Smooth muscle cell of the brain vasculature (primary cell): ENCODE results near the gene BCL6B.
A peak's percentile ranks its signal among the peaks of the same experiment; 100 is the strongest.

Source experiments
- DNase-seq: peaks from one replicate; pipeline ENCODE4 v3.0.0-alpha.2; 2012; ENCODE audit warnings: low read depth, low spot score

BCL6B gene

DNA sequence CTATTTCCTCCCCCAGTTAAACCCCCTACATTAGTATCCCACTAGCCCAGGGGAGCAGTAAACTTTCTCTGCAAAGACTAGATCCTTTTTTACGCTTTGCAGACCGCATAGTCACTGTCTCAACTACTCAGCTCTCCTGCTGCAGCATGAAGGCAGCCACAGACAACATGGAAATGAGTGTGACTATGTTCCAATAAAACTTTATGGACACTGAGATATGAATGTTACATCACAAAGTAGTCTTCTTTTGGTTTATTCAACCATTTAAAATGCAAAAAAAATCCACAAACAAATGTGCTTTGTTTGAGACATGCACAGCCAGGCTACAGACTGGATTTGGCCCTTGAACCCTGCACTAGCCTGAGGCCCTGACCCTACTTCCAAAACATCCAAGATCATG is 12.3 kb upstream of the BCL6B start:
- no peak for DNase-seq

DNA sequence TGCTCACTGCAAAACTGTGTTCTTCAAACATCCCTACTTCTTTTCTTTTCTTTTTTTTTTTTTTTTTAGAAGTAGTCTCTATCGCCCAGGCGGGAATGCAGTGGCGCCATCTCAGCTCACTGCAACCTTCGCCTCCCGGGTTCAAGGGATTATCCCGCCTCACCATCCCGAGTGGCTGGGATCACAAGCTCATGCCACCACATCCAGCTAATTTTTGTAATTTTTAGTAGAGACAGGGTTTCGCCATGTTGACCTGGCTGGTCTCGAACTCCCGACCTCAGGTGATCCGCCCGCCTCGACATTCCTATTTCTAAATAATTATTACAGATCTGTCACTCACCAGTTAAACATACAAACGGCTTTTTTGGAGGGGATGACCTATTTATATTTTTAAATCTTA is 11.4 kb upstream of the BCL6B start:
- no peak for DNase-seq

DNA sequence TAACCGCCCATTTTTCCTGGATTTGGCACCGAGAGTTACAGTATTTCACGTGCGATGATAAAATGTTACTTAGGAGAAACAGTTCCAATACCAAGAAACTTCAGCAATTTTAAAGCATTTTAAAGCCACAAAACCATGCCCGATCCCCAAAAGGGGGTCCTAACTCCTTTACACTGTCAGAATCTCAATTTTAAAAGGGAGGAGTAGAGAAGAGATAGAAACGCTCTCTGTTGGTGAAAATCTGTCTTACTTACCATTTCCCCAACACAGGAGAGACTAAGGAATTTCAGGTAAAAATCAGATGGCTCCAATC is 11.0 kb upstream of the BCL6B start:
- no peak for DNase-seq

DNA sequence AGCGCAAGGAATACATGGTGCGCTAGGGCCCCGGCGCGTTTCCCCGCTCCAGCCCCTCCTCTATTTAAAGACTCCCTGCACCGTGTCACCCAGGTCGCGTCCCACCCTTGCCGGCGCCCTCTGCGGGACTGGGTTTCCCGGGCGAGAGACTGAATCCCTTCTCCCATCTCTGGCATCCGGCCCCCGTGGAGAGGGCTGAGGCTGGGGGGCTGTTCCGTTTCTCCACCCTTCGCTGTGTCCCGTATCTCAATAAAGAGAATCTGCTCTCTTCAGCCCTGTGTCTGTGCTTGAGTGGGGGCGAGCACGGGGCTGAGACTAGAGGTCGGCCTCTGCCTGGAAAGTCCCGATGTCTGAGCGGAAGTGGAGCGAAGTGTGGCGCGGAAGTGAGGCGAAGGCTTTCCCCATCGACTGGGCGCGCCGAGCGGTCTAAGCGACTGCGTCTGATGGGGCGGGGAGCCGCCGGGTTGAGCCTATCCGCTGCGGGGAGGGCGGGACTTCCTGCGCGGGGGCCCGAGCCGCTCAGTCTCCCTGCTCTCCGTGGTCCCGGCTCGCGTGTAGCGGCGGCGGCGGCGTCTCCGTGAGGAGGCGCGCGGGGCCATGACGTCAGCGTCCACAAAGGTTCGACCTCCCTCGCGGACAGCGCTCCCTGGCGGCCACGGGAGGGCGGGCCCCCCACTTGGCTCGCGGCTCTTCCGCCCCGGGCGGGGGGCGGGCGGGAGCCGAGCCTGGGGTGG is 8.4 kb upstream of the BCL6B start:
- DNase-seq, result peak; percentile 83

DNA sequence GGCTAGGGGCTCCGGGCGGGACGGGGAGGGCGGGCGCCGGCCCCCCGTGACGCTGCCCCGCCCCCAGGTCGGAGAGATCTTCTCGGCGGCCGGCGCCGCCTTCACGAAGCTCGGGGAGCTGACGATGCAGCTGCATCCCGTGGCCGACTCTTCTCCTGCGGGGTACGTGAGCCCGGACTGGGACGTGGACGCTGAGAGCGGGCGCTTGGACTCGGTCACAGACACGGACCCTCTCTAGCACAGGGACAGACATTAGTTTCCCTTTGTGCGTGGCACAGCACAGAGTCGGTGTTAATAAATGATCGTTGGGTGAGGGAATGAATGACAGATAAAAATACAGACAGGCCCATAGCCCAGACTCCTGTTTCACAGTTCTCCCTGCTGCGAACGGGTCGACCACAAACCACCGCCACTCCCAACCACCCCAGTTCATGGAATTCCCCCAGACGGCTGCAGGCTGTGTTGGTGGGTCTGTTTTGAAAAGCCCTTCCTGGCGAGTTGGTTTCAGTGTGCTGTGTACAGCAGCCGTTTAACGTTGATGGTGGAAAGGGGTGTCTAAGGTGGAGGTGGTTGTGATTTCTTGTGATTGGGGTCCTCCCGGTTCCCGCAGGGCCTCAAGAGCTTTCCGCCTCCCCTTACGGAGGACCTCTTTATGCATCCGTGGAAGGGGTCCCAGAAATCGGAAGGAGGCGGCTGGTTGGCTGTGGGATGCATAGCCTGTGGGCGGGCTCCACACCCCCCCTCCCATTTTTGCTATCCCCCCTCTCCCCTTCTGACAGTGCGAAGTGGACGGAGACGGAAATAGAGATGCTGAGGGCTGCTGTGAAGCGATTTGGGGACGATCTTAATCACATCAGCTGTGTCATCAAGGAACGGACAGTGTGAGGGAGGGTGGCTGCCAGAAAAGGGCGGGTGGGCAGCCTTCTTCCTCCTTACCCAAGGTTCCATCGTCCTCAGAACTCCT is 7.6 kb upstream of the BCL6B start:
- no peak for DNase-seq

DNA sequence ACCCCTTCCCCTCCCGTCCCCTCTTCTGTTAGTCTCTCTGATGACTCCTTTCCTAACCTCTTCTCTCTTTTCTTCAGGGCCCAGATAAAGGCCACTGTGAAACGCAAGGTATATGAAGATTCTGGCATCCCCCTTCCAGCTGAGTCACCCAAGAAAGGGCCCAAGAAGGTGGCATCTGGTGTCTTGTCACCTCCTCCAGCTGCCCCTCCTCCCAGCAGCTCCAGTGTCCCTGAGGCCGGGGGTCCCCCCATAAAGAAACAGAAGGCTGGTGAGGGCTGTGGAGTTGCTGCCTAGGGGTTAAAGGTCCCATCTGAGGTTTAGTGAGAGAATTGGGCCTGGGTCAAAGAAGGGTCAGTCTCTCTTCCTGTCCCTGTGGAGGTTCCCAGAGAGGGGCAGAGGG is 6.4 kb upstream of the BCL6B start:
- no peak for DNase-seq

DNA sequence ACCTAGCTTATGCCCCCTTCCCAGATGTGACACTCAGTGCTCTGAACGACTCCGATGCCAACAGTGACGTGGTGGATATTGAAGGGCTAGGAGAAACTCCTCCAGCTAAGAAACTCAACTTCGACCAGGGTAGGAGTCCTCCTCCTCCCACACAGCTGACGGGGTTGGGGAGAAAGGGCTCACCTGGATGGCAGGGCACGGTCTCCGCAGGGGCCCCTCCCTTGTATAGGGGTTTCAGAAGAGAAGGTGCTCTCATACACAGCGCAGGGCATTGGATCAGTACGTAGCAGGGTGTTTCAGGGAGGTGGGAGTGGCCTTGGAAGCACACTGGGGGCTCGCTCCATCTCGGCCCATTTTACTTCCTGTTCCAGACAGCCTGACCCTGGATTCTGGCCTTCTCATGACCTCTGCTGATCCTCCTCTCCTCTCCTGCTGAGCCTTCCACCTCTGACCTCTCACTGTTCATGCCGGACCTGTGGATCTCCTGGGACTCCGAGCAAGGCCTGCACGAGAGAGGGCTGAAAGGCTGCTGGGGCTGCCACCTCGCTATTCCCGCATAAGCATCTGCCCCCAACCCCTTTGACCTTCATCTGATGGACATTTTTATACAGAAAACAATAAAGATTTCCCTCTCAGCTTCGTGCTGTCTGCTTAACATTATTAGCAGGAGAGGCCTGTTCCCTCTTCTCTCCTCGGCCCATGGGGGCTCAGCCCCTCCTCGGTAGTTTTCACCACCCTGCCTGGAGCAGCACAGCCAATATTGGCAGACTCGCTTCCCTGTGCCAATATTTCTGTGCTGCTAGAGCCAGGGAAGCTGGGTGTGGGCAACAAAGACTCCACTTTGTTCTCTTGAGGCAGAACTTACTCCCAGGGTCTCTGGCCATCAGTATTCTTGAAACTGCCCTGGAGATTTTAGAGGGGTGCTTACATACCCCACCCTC is 5.7 kb upstream of the BCL6B start:
- no peak for DNase-seq

DNA sequence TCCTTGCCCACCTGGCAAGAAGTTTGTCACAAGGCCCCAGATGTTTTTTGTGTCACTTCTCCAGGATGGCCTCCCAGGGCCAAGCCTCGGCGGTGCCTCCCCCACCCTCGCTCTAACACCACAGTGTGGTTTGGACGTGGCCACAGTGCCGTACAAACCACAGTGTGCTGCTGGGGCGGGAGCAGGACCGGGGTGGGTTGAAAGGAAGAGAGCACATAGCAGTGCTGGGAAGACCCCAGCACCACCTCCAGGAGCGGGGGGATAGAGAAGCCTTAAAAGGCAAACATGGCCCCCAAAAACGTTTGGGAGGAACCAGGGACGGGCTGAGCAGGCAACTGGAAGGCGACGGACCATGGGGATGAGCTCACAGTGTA is 5.0 kb upstream of the BCL6B start:
- no peak for DNase-seq

DNA sequence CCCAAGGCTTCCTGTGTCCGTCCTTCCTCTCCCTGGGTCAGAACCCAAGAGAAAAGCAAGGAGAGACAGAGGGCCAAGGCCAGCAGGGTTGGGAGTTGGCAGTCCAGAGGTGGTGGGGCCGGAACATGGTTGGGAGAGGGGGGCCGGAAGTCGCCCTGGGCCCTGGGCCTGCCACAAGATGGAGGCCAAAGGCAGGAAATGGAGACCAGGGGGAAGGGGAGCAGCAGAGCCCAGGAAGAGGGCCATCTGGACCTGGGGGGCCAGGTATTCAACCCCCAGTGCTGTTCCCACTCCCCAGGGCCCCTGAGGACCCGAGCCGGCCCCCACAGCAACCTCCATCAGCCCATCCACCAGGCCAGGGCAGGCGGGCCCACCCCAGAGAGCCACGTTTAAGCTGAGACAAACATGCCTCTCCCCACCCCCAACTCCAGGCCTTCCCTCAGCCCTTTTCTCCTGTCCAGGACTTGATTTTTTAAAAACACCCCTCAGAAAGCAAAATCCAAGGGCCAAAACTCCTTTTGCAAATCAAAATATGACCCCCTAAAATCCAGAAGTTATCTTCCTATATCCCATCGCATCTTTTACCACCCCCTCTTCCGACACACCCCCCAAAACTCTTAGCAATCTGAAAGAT is 4.4 kb upstream of the BCL6B start:
- DNase-seq, result no peak

DNA sequence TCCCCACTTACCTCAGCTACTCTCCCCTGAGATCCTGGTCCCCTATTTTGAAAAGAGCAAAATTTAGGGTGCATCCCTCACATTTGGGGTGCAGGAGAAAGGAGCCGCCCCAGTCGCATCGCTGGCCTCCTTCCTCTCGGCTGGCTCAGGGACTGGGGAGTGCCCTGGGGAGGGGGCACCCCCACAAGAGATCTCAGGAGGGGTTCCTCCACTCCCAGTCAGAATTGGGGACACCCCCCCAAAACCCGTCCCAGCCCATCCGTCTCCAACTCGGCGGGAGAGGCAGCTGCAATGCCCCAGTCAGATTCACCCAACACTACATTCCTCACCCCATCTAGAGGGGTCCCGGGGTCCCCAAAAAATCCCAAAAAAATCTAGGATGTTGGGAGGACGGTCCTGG is 3.5 kb upstream of the BCL6B start:
- DNase-seq, result no peak

DNA sequence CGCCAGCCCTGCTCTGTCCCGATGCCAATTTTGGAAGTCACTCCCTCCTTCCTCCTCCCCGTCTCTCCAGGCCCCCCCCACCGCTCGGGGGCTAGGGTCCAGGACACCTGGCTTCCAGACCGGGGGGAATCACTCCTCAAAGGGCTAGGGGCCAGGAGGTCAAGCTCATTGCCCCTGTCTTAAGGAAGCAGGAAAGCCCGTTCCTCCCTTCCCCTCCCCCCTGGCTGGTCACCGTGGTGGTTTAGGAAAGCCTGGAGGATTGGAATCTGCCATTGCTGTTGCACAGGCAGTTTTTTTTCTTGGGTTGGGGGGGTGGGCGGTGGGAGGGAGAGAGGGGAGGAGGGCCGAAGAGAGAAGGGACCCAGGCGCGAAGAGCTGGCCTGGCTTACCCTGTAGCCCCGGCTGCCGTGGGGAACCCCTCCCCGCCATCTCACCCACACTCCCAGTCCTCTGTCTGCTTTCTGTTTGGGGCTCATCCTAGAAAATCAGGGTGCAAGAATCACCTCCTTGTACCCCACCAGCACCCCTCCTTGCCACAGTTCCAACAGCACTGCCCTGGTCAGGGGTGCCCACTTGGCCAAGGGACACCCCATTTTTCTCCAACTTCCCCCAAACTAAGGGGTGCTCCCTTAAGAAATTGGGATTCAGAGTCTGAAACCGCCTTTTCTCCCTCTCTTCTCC is 2.9 kb upstream of the BCL6B start:
- DNase-seq, result no peak

DNA sequence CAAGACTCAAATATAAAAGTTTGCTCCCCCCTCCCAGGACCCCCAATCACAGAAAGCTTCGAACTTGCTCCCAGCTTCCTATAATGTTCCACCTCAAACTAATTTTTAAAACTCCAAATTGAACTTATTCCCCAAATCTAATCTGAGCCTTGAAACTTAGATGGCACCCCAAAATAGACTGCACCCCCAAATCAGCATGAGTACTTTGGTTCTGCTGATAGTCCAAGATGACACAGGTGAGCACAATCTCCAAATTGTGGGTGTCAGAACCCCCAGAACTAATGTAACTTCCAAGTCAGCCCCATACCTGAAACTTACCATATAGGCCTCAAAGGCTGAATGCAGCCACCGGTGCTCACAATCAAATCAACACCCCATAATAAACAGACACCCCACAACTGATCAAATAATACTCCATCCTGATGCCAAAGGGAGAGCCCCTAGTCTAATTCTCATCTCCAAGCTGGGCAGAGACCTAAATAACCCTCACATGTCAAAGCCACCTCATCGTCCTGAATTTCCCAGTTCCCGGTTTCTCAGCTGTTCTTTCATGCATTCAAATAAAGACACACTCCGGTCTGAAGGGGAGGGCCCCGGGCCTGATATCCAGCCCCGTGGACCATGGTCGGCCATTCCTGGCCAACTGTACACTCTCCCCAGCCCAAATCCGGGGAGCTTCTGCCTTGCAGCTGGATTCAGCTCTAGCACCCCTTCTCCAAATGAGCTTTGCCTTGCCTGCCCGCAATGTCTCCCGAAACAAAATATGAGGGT is 1.8 kb upstream of the BCL6B start:
- no peak for DNase-seq

DNA sequence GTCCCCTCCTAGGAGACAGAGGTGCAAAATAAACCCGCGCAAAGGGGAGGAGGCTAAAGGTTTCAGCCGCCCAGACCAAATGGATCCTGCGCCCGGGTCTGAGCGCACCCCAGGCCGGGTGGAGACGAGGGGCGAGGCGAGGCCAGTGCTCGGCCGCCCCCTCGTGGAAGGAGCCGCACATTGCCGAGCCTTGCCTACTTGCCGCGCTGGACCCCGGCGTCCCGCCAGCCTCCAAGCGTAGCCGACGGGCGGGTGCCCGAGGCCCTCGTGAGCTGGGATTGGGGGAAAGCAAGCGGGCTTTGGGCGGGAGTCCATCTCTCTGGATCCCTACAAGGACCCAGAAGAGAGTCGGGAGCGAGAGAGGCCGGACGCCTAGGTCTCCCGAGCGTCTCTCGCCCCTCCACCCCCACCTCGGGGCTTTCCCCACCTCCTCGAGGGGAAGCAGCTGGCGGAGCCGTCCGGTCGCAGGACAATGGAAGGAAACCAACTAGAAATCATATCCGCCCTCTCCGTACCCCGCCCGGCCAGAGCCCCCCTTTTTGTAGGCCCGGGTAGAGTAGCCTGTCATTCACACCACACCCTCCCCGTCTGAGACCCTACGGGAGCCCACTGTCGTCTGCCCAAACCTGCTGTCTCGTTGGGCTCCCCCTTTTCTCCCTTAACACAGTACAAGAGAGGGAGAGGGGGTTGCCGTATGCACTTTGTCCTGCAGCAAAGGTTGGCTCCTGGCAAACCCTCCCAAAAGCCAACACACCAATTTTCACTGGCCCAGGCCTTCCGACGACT is 664 bp upstream of the BCL6B start:
- DNase-seq, result no peak

DNA sequence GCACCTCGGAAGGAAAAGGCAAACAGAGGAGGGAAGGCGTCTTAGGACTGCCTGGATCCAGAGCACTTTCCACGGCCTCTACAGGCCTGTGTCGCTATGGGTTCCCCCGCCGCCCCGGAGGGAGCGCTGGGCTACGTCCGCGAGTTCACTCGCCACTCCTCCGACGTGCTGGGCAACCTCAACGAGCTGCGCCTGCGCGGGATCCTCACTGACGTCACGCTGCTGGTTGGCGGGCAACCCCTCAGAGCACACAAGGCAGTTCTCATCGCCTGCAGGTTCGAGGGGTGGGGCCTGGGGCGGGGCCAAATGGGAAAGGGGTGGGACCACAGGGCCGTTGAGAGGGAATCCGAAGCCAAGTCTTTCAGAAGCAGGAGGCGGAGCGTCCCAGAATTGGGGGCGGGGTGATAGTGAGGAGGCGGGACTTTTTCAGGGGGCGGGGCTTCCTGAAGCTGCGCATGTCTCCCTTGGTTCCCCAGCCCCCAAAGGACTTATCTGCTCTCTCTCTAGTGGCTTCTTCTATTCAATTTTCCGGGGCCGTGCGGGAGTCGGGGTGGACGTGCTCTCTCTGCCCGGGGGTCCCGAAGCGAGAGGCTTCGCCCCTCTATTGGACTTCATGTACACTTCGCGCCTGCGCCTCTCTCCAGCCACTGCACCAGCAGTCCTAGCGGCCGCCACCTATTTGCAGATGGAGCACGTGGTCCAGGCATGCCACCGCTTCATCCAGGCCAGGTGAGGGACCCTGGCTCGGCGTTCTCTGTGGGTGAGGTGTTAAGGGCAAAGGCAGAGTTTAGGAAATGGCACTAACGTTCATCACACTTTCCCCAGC is 939 bp downstream of the BCL6B start:
- DNase-seq, result no peak

DNA sequence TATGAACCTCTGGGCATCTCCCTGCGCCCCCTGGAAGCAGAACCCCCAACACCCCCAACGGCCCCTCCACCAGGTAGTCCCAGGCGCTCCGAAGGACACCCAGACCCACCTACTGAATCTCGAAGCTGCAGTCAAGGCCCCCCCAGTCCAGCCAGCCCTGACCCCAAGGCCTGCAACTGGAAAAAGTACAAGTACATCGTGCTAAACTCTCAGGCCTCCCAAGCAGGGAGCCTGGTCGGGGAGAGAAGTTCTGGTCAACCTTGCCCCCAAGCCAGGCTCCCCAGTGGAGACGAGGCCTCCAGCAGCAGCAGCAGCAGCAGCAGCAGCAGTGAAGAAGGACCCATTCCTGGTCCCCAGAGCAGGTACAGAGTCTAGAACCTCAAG is 1.5 kb downstream of the BCL6B start:
- DNase-seq, result no peak

DNA sequence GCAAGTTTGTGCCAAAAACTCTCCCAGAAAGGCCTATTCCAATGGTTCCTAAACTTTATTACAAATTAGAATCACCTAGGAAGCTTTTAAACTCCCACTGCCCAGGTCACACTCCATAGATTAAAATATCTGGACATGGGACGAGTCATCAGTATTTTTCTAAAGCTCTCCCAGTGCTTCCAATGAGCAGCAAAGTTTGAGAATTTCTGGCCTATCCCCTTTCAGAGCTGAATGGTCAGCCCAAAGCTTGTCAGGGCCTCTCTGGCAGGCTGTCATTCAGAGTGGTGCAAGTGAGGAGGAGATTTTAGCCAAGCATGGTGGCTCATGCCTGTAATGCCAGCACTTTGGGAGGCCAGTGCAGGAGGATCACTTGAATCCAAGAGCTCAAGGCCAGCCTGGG is 2.4 kb downstream of the BCL6B start:
- no peak for DNase-seq

DNA sequence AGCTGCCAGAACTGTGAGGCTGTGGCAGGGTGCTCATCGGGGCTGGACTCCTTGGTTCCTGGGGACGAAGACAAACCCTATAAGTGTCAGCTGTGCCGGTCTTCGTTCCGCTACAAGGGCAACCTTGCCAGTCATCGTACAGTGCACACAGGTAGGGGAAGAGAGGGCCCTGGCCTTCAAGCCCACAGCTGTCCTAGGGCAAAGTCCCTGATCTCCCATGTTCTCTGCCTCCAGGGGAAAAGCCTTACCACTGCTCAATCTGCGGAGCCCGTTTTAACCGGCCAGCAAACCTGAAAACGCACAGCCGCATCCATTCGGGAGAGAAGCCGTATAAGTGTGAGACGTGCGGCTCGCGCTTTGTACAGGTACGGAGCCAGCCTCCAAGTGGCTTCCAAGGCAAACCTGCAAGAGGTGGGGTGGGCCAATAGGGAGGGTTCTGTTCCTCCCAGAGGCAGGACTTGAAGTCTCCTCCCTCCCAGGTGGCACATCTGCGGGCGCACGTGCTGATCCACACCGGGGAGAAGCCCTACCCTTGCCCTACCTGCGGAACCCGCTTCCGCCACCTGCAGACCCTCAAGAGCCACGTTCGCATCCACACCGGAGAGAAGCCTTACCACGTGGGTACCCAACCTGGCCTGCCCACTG is 3.7 kb downstream of the BCL6B start:
- no peak for DNase-seq

DNA sequence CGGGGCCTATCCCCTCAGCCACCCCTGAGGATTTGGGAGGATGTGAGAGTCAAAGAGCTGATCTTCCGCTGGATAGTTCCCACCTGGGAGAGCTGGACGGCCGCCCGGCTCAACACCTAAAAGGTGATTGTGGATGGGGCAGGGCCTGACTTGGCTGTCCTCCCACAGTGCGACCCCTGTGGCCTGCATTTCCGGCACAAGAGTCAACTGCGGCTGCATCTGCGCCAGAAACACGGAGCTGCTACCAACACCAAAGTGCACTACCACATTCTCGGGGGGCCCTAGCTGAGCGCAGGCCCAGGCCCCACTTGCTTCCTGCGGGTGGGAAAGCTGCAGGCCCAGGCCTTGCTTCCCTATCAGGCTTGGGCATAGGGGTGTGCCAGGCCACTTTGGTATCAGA is 4.5 kb downstream of the BCL6B start:
- DNase-seq, result no peak
